HG02938 (cell line): Measurements from ENCODE around the gene CERS5.

Experiments
- ATAC-seq: cut with Tn5 transposase; IDR thresholded peaks from one replicate; pipeline ENCODE4 v1.9.1; 2021; ENCODE audit warnings: mild to moderate bottlenecking, moderate library complexity; ENCODE audit not compliant: unreplicated experiment

The CERS5 gene

DNA sequence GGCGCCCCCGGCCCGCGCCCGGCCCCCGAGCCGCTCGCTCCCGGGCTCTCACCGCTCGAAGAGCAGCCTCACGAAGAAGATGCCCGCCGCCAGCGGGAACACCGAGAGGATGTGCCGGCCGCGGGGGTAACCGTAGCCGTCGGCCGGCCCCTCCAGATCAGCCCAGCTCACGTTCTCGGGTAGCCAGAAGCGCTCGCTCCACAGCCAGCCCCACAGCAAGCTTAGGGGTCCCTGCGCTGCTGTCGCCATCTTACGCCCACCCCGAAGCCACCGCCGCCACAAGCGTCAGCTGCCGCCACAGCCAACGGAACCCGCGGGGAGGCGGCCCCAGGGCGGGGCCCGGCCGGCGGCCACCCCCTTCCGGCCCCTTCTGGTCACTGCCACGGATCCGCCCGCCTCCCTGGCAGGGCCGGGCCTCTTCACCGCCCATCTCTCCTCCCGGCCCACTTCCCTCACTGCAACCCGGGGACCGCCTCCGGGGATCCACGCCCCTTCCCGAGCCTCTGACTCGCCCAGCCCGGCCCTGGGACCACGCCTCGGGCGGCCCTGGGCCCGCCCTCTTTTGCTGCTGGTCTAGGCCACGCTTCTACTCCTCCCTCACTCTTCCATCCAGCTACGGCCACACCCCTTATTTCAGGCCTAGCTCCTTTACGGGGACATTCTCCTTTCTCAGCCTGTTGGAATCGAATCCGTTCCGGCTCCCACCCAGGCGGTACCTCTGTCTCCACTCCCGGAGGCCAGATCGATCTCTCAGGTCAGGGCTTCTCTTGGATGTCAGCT lies at the start of gene CERS5:
Gene CERS5 (minus strand): TSS at position 321 of the 780 bp plus-strand sequence. CDS start 72 bp downstream, at position 249.
- ATAC-seq, result peak; percentile 95

GRCh38 chr12:50215033-50215432 lies 47.9 kb upstream of the CERS5 start:
- ATAC-seq, result no peak

DNA sequence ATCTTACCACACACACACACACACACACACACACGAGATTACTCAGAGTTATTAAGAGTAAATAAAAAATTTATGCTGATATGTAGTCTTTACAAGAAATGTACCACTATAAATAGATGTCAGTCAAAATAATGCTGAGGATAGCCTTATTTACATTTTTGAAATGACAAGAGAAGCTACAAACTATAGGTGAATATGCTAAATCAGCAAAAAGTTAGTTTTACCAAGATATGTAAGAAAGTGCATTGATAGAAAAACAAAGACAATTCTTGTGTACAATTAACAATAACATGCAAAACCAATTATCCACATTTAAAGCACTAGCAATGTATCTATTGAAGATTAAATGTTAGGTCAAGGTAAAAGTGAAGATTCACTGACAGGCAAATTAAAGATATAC lies 46.8 kb upstream of the CERS5 start:
- no peak for ATAC-seq

DNA sequence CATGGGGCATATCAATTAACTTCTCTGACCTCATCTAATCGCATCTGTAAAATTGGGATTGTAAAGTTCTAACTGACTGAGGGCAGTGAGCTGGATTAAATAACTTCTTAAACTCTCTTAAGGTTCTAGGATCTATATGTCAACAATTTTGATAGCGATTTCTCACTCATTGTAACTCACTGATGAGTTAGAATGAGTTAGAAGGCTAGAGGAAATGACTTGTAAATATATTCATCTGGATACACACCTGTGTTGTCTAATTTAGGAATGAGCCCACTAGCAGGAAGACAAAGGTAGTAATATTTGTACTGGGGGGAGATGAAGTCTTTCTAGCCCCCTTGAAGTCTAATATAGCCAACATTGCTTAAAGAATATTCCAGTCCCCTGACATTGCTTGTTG lies 46.3 kb upstream of the CERS5 start:
- ATAC-seq, result no peak

DNA sequence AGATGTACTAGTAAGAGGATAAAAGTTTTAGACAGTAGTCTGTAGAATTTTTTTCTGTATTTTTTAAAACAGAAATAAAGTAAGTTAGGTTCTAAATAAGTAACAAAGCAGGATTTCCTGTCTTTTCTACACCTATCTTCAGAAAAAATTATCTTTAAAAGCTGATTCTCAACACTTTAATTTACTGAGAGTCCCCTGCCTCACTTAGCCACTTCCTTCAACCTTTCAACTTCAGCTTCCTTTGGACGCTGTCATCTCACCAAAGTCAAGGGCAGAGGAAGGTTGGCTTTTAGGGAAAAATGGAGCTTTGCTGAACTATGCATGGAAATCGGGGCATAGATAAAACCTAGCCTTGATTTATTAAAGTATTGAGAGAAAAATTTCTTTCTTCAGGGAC lies 44.9 kb upstream of the CERS5 start:
- ATAC-seq, result no peak

- ATAC-seq, result no peak
Observed at GRCh38 chr12:50211392-50212070, 44.4 kb upstream of the CERS5 start.

GRCh38 chr12:50207424-50207823 lies 40.3 kb upstream of the CERS5 start:
- no peak for ATAC-seq

DNA sequence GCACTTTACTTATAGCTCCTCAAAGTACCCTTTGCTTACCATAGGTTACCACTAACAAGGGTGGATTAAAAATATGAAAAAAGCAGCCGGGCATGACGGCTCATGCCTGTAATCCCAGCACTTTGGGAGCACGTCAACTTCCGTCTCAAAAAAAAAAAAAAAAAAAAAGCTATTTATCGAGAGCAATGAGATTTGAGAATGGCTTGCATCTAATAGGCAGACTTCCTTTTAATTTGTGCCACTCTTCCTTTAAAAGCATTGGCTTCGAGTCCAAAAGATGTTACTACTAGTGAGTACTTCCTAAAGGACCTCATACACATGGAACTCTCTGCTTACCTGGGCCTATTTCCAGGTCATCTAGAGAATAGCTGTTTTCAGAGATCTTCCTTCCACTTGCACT lies 38.5 kb upstream of the CERS5 start:
- no peak for ATAC-seq

DNA sequence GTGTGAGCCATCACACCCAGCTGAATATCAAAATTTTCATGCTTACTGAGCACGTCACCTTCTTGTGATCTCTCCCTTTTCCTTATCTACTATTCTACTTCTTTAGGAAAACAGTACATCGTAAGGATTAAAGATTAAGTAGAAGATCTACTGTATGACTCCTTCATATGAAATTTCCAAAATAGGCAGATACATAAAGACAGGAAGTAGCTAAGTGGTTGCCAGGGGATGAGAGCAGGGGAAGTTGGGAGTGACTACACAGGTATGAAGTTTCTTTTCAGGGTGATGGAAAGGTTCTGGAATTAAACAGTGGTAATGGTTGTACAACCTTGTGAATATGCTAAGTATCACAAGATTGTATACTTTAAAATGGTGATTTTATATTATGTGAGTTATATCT lies 36.5 kb upstream of the CERS5 start:
- ATAC-seq, result no peak

DNA sequence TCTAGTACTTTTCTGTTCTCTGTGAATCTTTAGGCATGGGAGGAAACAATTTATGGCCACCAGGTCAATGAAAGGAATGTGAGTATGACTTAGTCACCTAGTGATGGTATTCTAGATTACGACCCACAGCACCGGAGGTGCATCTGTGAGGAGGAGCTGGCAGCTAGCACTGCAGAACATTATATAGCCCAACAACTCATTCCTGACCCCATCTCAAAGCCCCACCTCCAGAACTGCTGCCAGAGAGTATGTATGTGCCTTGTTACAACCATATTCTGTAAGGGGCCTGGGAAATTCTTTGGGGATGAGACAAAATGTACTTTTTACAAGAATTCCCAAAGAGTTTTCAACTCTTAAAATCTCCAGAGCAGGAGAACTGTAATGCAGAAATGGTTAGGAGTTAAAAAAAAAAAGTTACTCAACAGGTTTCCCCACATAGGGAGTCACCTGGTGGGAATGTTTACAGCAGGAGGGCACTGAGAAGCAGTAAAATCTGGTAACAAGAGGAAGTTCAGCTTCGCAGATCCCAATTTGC lies 34.9 kb upstream of the CERS5 start:
- no peak for ATAC-seq

DNA sequence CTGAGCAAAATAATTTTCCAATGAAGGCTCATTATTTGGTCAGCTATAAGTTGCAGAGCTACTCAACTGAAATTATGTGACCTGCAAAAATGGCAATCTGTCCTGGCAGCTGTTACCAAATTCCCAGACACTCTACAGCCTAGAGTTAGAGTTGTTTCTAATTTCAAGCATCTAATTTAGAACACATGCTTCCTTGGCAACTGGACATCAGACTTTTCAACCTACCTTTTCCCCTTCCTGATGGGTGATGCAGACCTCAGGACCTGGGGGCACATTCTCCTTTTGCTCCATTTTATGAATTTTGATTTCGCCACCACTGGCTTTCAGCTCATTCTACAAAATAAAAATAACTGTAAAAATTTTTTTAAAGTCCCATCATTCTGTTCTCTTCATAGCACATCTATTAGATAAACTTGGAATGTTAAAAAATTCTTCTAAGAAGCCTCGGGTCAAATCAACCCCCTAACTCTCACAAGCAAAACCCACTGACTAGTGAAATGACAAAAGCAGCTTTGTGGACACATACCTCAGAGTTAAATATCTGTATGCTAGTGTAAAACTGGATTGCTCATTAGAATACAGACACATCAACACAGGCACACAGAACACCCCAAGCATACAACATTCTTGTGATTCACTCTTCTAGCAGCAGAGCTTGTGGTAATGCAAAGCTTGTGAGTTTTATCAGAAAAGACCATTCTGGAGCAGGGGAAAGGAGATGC lies 33.5 kb upstream of the CERS5 start:
- ATAC-seq, result no peak

- no peak for ATAC-seq
Observed at GRCh38 chr12:50198829-50199228, 31.7 kb upstream of the CERS5 start.

DNA sequence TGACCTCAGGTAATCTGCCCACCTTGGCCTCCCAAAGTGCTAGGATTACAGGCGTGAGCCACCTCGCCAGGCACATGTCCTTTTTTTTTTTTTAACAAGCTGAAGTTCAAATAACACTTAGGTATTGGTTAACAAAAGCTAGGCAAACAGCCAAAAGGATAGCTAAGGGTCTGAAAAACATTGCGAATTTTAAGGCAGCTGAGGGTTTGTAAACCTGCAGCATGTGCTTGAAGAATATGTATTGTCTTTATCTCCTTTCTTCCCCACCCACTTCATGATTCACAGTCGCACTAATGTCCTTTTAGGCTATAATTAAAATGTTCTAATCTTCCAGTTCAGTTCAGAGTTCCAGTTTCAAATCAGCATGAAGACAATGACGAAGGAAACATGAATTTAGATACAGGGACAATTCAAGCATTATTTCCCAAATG lies 30.1 kb upstream of the CERS5 start:
- ATAC-seq, result no peak

- no peak for ATAC-seq
Observed at GRCh38 chr12:50196537-50196936, 29.4 kb upstream of the CERS5 start.

- ATAC-seq, result no peak
Observed at GRCh38 chr12:50195832-50196231, 28.7 kb upstream of the CERS5 start.

- ATAC-seq, result no peak
Observed at GRCh38 chr12:50192908-50193307, 25.7 kb upstream of the CERS5 start.

DNA sequence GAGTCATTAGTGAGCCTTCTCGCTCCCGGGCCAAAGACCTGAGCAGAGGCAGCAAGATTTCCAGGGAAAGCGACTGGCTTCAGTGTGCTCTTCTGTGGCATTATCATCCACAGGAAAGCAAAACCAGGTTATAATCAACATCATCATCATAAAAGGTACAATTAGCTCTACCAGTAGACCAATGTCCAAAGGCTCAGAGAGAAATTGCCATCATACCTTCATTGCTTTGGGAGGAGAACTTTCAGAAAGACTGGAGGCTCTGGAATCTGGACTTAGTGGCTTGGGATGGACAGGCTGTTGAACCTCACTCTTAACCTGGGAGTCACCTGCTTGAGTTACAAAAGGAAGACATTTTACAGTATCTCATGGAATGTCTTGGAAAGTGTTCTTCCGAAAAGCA lies 25.1 kb upstream of the CERS5 start:
- no peak for ATAC-seq

- ATAC-seq, result no peak
Observed at GRCh38 chr12:50190859-50191258, 23.7 kb upstream of the CERS5 start.

DNA sequence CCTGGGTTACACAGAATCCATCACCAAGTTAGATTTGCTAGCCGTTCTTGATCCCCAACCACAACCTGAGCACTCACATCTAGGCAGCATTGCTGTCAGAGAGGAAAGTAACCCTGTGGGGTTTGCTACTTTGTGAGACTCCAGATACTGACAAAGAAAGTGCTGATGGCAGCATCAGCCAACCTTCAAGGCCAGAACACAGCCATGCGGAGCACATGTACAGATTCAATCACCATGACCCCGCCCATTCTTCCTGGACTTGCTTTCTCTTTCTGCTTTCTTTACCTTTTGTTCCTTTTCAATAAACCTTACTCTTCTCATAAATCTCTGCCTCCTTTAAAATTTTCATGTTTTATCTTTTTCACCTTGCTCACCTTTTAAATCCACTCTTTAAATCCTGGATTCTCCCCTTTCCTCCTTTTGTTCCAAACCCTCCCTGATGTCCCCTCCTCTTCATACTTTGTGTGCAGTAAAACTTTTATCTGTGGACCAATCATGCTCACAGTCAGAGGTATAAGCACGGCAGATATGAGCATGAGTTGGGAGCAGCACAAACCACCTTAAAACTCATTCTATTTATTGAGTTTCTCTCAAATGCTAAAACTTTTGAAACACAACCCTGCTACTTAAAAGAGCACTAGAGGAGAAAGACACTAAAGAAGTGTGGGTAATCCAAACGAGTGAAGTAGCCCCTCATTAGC lies 21.9 kb upstream of the CERS5 start:
- no peak for ATAC-seq

- no peak for ATAC-seq
Observed at GRCh38 chr12:50188241-50188781, 21.1 kb upstream of the CERS5 start.
